GDM1 (cell line): ENCODE measurements around the gene MEP1A.
"Not testable (repeated sequence)": the region's sequence is repeated elsewhere in the genome, so short reads cannot be mapped to it uniquely, and the experiment has no call there.

Experiments
- DNase-seq: peaks from one replicate; lab custom pipeline; 2025; lab: John Stamatoyannopoulos, UW

The MEP1A gene

GRCh38 chr6:46834991-46835390, 41.8 kb downstream of the MEP1A start:
- not testable (repeated sequence) for DNase-seq

- DNase-seq, result no peak
These were observed 44.8 kb downstream of the MEP1A start for GRCh38 chr6:46838033-46838432.

GRCh38 chr6:46842252-46842846, 49.2 kb downstream of the MEP1A start:
- DNase-seq, result not testable (repeated sequence)

- no peak for DNase-seq
These were observed 51.9 kb downstream of the MEP1A start for GRCh38 chr6:46845126-46845525.

GRCh38 chr6:46848684-46849360, 55.6 kb downstream of the MEP1A start:
- peak; percentile 48 for DNase-seq

- no peak for DNase-seq
These were observed 56.1 kb downstream of the MEP1A start for GRCh38 chr6:46849361-46849690.

GRCh38 chr6:46850792-46851191, 57.6 kb downstream of the MEP1A start:
- DNase-seq, result no peak

GRCh38 chr6:46851576-46851975, 58.4 kb downstream of the MEP1A start:
- DNase-seq, result not testable (repeated sequence)

- not testable (repeated sequence) for DNase-seq
These were observed 62.8 kb downstream of the MEP1A start for GRCh38 chr6:46855966-46856365.

GRCh38 chr6:46862381-46862780, 69.2 kb downstream of the MEP1A start:
- no peak for DNase-seq

GRCh38 chr6:46863791-46864190, 70.6 kb downstream of the MEP1A start:
- DNase-seq, result no peak

- DNase-seq, result no peak
These were observed 72.0 kb downstream of the MEP1A start for GRCh38 chr6:46865221-46865620.

- DNase-seq, result no peak
These were observed 74.2 kb downstream of the MEP1A start for GRCh38 chr6:46867411-46867810.

- DNase-seq, result peak; percentile 8
These were observed 82.9 kb downstream of the MEP1A start for GRCh38 chr6:46876126-46876525.

GRCh38 chr6:46879003-46879402, 85.8 kb downstream of the MEP1A start:
- no peak for DNase-seq

- no peak for DNase-seq
These were observed 89.5 kb downstream of the MEP1A start for GRCh38 chr6:46882645-46883044.

- DNase-seq, result no peak
These were observed 94.8 kb downstream of the MEP1A start for GRCh38 chr6:46888031-46888430.

- no peak for DNase-seq
These were observed 95.4 kb downstream of the MEP1A start for GRCh38 chr6:46888578-46888977.
